ENCODE data around the gene BABAM2. TPM values are rescaled to one million over a fixed set of nuclear protein-coding genes. Genes with fewer than 3 reads are reported as not detected.

The BABAM2 gene
- total RNA-seq, 4 donors from 2014 or later = 23.7 to 41.1 (median 27.9) TPM

GRCh38 chr2:28201671-28202180 is 311.2 kb downstream of the BABAM2 start:
- Histone ChIP-seq H3K4me1 (no peaks in the 10 kb centered on the region), H3K4me3 (no peak overlapping the region), H3K27ac (no peak overlapping the region), H3K36me3 (no peaks in the 10 kb centered on the region), H3K27me3 (no peaks in the 10 kb centered on the region), H3K9me3 (no peaks in the 10 kb centered on the region)
- no peak for TF ChIP-seq POLR2AphosphoS5 (IDR thresholded peaks at IDR 0.05)
- no peak for TF ChIP-seq POLR2A (IDR thresholded peaks at IDR 0.05)
- no peak for TF ChIP-seq CTCF (IDR thresholded peaks at IDR 0.05)
- DNase-seq (ENCODE audit: low spot score in 2 of 2) = no peak
- 73% methylated on average over 7 of the region's 7 CpGs for WGBS

DNA sequence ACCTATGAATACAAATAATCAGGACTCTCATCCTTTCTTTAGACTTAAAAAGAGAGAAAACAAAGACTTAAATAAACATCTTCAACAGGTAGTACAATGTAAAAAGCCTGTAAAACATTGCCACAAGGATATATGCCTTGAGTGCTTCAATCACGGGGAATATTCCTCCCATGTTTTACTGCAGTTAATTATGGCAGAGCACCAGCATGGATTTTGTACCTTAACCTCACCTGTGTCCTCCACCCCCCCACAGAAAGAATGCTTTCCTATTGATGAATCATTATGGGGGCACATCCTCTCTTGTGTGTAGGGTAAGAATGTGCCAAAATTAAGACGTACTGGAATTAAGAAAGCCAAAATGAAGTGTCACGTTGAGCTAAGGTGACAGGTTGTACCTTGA is 312.2 kb downstream of the BABAM2 start:
- no peak for DNase-seq (ENCODE audit: low spot score in 2 of 2)
- H3K27ac ChIP-seq = no peak overlapping the region
- WGBS = 98% methylated on average over 3 of the region's 3 CpGs

DNA sequence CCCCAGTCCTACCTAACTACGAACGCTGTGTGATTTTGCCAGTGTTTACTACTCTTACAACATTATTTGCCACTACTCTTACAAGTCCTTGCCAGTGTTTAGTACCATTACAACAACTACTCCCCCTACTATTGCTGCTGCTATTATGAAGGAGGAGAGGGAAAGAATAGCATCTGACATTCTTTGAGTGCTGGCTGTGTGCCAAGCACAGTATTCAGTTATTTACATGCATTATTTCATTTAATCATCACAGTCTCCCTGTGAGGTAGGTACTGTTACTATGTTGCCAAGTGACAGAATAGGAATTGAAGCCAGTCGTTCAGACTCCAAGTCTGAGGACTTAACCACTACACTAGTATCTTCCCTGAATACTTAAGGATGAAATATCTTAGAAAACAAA is 316.2 kb downstream of the BABAM2 start:
- no peak for TF ChIP-seq POLR2AphosphoS5 (IDR thresholded peaks at IDR 0.05)
- no peak for TF ChIP-seq EP300 (IDR thresholded peaks at IDR 0.05)
- no peak for TF ChIP-seq CTCF (IDR thresholded peaks at IDR 0.05)
- TF ChIP-seq POLR2A (IDR thresholded peaks at IDR 0.05) = no peak
- no peak for DNase-seq (ENCODE audit: low spot score in 2 of 2)
- 74% methylated on average over 3 of the region's 3 CpGs for WGBS
- Histone ChIP-seq H3K9me3 (no peaks in the 10 kb centered on the region), H3K4me3 (no peak overlapping the region), H3K4me1 (no peaks in the 10 kb centered on the region), H3K36me3 (no peaks in the 10 kb centered on the region), H3K27me3 (no peaks in the 10 kb centered on the region), H3K27ac (no peak overlapping the region)

More for the DNA sequence above, 312.2 kb downstream of the BABAM2 start:
- Histone ChIP-seq H3K9me3 (no peaks in the 10 kb centered on the region), H3K4me3 (no peak overlapping the region), H3K27me3 (no peaks in the 10 kb centered on the region), H3K4me1 (no peaks in the 10 kb centered on the region), H3K36me3 (no peaks in the 10 kb centered on the region)
- no peak for TF ChIP-seq POLR2AphosphoS5 (IDR thresholded peaks at IDR 0.05)
- no peak for TF ChIP-seq EP300 (IDR thresholded peaks at IDR 0.05)
- TF ChIP-seq CTCF (IDR thresholded peaks at IDR 0.05) = no peak
- TF ChIP-seq POLR2A (IDR thresholded peaks at IDR 0.05) = no peak

DNA sequence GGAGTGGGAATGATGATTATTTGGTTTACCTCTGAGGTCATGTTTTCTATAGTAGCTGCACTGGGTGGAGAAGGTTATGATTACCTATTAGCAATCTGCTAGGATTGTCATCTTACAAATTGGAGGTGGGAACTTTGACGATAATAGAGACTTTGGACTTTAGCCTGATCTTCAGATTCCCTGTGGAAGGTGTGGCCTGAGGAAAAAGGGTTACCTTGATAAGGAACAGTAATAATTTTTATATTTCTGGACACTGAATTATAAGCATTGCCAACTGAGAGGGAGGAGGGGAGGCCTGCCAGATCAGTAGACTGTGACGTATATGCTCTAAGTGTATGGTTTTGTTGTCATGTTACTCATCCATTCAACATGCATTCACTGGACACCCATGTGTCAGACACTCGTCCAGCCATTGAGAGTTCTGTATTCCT is 318.7 kb downstream of the BABAM2 start:
- no peaks in the 10 kb centered on the region for H3K4me1 ChIP-seq
- no peaks in the 10 kb centered on the region for H3K9me3 ChIP-seq
- H3K36me3 ChIP-seq = no peaks in the 10 kb centered on the region
- no peak overlapping the region for H3K4me3 ChIP-seq
- no peak overlapping the region for H3K27ac ChIP-seq
- no peaks in the 10 kb centered on the region for H3K27me3 ChIP-seq
- DNase-seq (ENCODE audit: low spot score in 2 of 2) = no peak
- no peak for TF ChIP-seq POLR2A (IDR thresholded peaks at IDR 0.05)
- no peak for TF ChIP-seq CTCF (IDR thresholded peaks at IDR 0.05)
- TF ChIP-seq EP300 (IDR thresholded peaks at IDR 0.05) = no peak
- no peak for TF ChIP-seq POLR2AphosphoS5 (IDR thresholded peaks at IDR 0.05)
- WGBS = 87% methylated on average over 3 of the region's 3 CpGs

GRCh38 chr2:28209864-28210263 is 319.3 kb downstream of the BABAM2 start:
- Histone ChIP-seq H3K4me1 (no peaks in the 10 kb centered on the region), H3K9me3 (no peaks in the 10 kb centered on the region), H3K27me3 (no peaks in the 10 kb centered on the region), H3K27ac (no peak overlapping the region), H3K4me3 (no peak overlapping the region), H3K36me3 (no peaks in the 10 kb centered on the region)
- TF ChIP-seq CTCF (IDR thresholded peaks at IDR 0.05) (no peak), POLR2A (IDR thresholded peaks at IDR 0.05) (no peak), EP300 (IDR thresholded peaks at IDR 0.05) (no peak), POLR2AphosphoS5 (IDR thresholded peaks at IDR 0.05) (no peak)
- no peak for DNase-seq (ENCODE audit: low spot score in 2 of 2)
